Measurements from ENCODE around the gene EVI5.

DNA sequence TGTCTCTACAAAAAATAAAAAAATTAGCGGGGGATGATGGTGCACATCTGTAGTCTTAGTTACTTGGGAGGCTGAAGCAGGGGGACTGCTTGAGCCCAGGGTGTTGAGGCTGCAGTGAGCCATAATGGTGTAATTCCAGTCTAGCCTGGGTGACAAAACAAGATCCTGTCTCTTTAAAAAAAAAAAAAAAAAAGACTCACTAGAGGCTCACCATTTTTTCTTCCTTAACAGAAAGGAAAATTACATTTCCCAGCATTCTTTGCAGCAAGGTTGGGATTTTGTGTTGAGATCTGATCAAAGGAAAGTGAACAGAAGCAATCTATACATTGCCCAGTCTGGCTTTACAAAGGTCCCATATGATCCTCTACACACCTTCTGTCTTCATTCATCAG, 319.7 kb downstream of the EVI5 start:
- TF ChIP-seq GATA3 (IDR thresholded peaks at IDR 0.05; ENCODE audit: low read depth, low read length) = no peak
- no peak for TF ChIP-seq GATA2 (IDR thresholded peaks at IDR 0.05; ENCODE audit: low read depth, low read length)

Measured in SH-SY5Y (cell line).